Hepatocyte (in vitro differentiated cells): Measurements from ENCODE around the gene RAP1A.

Source experiments
- CTCF ChIP-seq: fragments of 200-600 bp; sonication (generic); IDR thresholded peaks from 2 replicates; pipeline ENCODE4 v1.5.1; 2016; ENCODE audit warnings: antibody characterized with exemption, mild to moderate bottlenecking; ENCODE audit not compliant: poor library complexity
- EZH2 ChIP-seq: fragments of 200-600 bp; sonication (generic); IDR thresholded peaks from 2 replicates; pipeline ENCODE4 v1.6.1; 2016; ENCODE audit warnings: antibody characterized with exemption, mild to moderate bottlenecking, borderline replicate concordance
- EZH2phosphoT487 ChIP-seq: fragments of 200-600 bp; sonication (generic); IDR thresholded peaks from one replicate; pipeline ENCODE4 v1.6.1; 2018; ENCODE audit warnings: antibody characterized with exemption, mild to moderate bottlenecking, low read depth, moderate library complexity; ENCODE audit not compliant: unreplicated experiment, severe bottlenecking

GRCh38 chr1:111656086-111657017 lies 36.8 kb downstream of the RAP1A start:
- TF ChIP-seq CTCF (peak; percentile 62), EZH2phosphoT487 (no peak), EZH2 (no peak)
